NB4 (cell line): ENCODE data around the gene ADAMTS8.

Experiments
- DNase-seq: peaks from one replicate; pipeline ENCODE4 v3.0.0; 2010; ENCODE audit warnings: low read depth
- H3K4me3 ChIP-seq: one replicate; pipeline ENCODE4 v1.5.1; 2011; ENCODE audit warnings: mild to moderate bottlenecking, low read depth, low read length, moderate library complexity
- MYC ChIP-seq: IDR thresholded peaks from 2 replicates; pipeline ENCODE4 v1.6.1; 2011; ENCODE audit warnings: low read depth, low read length
- POLR2A ChIP-seq: IDR thresholded peaks from 2 replicates; pipeline ENCODE4 v1.6.1; 2011; ENCODE audit warnings: mild to moderate bottlenecking; ENCODE audit not compliant: insufficient read length; ENCODE audit errors: extremely low read depth
- TF ChIP-seq, protein P1 (sequence below): IDR thresholded peaks from 2 replicates; pipeline ENCODE4 v1.6.1; 2011; ENCODE audit warnings: low read depth, low read length
- TF ChIP-seq, protein P2 (sequence below): IDR thresholded peaks from one replicate; pipeline ENCODE4 v1.5.1; 2012; ENCODE audit warnings: low read depth, low read length

ADAMTS8 gene

DNA sequence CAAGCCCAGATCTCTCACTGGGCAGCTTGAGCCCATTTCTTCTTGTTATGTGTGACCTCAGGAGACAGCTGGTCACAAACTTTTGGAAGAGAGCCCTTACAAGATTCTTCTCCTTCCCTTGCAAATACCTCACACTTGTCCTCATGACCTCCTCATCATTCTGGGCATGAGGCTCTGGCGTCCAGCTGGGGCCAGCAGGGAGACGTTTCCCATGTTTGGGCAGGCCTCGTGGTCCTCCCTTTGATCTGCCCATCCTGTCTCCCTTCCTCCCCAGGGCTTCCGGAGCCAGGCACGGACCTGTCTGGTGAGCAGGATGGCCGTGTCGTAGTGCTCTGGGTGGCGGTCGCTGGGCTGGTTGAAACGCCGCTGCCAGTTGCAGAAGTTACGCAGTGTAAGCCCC, 9.7 kb downstream of the ADAMTS8 start:
- no peak for DNase-seq
- TF ChIP-seq MYC = no peak
- no peak for TF ChIP-seq POLR2A
- TF ChIP-seq, protein P1, sequence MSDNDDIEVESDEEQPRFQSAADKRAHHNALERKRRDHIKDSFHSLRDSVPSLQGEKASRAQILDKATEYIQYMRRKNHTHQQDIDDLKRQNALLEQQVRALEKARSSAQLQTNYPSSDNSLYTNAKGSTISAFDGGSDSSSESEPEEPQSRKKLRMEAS = no peak
- TF ChIP-seq, protein P2, sequence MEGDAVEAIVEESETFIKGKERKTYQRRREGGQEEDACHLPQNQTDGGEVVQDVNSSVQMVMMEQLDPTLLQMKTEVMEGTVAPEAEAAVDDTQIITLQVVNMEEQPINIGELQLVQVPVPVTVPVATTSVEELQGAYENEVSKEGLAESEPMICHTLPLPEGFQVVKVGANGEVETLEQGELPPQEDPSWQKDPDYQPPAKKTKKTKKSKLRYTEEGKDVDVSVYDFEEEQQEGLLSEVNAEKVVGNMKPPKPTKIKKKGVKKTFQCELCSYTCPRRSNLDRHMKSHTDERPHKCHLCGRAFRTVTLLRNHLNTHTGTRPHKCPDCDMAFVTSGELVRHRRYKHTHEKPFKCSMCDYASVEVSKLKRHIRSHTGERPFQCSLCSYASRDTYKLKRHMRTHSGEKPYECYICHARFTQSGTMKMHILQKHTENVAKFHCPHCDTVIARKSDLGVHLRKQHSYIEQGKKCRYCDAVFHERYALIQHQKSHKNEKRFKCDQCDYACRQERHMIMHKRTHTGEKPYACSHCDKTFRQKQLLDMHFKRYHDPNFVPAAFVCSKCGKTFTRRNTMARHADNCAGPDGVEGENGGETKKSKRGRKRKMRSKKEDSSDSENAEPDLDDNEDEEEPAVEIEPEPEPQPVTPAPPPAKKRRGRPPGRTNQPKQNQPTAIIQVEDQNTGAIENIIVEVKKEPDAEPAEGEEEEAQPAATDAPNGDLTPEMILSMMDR = no peak
- H3K4me3 ChIP-seq = no peak overlapping the region

DNA sequence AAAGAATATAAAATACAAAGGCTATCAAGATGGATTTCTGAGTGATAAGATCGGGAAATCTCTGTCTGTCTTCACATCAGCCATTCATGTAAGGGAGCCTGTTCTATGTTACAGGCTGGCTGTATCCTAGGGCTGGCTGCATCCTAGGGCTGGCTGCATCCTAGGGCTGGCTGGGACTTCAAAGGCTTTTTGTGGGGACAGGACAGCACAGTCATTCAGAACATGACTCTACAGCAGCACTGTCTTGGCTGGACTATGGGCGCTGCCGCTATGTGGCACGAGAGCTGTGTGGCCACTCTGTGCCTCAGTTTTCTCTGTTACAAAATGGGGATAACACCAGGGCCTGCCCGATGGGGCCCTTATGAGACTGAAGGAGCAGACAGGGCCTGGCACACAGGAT, 10.2 kb downstream of the ADAMTS8 start:
- TF ChIP-seq POLR2A (no peak), MYC (no peak)
- TF ChIP-seq, protein P1 = no peak
- TF ChIP-seq, protein P2 = no peak
- DNase-seq = no peak
- no peak overlapping the region for H3K4me3 ChIP-seq

DNA sequence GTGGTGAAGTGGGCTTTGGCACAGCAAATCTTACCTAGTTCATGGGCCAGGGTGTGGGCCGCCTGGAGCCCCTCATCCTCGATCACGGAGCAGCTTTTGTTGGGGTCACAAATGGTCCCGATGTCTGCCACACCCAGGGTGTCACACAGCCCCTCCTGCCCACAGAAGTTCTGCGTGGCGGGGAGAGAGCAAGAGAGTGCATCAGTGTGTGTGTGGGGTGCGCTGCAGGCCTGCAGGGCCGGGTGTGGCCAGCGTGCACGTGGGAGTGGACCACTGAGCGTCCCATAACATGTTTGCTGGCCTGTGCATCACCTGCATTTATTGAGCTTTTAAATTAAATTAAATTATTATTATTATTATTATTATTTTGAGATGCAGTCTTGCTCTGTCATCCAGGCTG, 11.5 kb downstream of the ADAMTS8 start:
- TF ChIP-seq, protein P1 = no peak
- TF ChIP-seq POLR2A (no peak), MYC (no peak)
- TF ChIP-seq, protein P2 = no peak
- DNase-seq = no peak

DNA sequence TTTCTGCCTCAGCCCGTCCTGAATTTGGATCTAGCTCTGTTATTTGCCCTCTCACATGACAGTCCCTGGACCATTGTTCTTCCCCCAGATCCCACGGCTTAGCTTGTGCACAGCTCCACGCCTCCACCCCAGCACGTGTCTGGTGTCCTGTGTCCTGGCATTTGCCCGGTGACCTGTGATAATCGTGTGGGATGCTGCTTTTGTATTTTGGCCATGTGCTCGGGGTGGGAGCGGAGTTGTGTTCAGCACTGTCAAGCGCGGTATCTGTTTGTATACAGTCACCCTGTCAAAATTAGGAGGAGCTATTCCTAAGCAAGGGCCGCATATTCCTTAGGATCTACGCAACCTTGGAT, 11.9 kb downstream of the ADAMTS8 start:
- DNase-seq = no peak

More for the DNA sequence above, 11.5 kb downstream of the ADAMTS8 start:
- H3K4me3 ChIP-seq = no peak overlapping the region

DNA sequence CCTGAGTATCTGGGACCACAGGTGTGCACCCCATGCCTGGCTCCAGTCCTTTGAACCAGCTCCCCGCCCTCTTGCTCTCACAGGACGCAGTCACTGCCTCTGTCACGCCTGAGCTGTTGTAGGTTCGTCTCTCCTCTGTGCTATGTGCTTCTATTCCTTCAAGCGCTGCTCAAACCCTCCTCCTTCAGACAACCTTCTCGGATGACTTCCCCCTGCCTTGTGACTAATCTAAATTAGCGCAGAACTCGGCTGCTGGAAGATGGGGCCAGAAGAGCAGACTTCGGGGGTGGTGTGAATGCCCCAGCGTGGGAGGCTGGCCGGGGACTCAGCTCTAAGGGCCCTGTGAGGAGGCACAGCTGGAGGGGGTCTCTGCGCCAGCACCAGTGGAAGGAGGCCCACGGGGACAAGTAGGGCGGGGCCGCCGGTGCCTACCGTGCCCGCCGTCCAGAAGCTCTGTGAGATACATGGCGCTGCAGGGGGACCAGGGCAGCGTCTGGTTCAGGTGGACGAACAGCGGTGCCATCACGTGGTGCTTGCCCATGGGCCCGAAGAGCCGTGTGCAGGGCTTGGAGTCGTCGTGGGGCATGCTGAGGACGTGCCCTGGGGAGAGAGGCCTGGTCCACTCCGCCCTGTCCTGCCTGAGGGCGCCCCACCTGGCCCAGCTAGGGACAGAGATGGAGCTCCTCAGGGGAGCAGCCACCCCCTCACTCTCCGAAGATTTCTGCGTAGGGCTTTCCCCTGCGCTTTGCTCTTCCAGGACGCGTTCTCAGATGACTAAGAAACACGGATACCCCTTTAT, 12.5 kb downstream of the ADAMTS8 start:
- no peak for DNase-seq
- no peak for TF ChIP-seq POLR2A
- TF ChIP-seq, protein P2 = no peak
- H3K4me3 ChIP-seq = no peak overlapping the region

More for the DNA sequence above, 11.9 kb downstream of the ADAMTS8 start:
- TF ChIP-seq POLR2A = no peak
- TF ChIP-seq, protein P1 = no peak
- TF ChIP-seq, protein P2 = no peak
- no peak overlapping the region for H3K4me3 ChIP-seq
